Spinal cord (tissue), 10 donors: Measurements from ENCODE around the gene ERMP1. TPM values are rescaled to one million over a fixed set of nuclear protein-coding genes. Genes with fewer than 3 reads are reported as not detected.

ENCODE experiments used
- DNase-seq, 6 donors: peaks; one replicate each; pipeline versions ENCODE4 v3.0.0 to v3.0.0-alpha.2; 2013 to 2015; ENCODE audit warnings: low spot score in 6 of 6, low read depth in 4 of 6
- H3K27ac ChIP-seq: one replicate; pipeline ENCODE4 v1.5.1; 2013; ENCODE audit warnings: low read depth, low read length, control low read depth
- H3K27me3 ChIP-seq: one replicate; pipeline ENCODE4 v1.6.1; 2013; ENCODE audit warnings: low read length; ENCODE audit not compliant: control insufficient read depth, insufficient read depth
- H3K36me3 ChIP-seq: one replicate; pipeline ENCODE4 v1.6.1; 2013; ENCODE audit warnings: low read length; ENCODE audit not compliant: control insufficient read depth, insufficient read depth
- H3K4me1 ChIP-seq: one replicate; pipeline ENCODE4 v1.6.1; 2013; ENCODE audit warnings: low read length; ENCODE audit not compliant: control insufficient read depth, insufficient read depth
- H3K4me3 ChIP-seq: one replicate; pipeline ENCODE4 v1.5.1; 2013; ENCODE audit warnings: low read depth, low read length, control low read depth
- H3K9me3 ChIP-seq: one replicate; pipeline ENCODE4 v1.6.1; 2013; ENCODE audit warnings: low read length; ENCODE audit not compliant: control insufficient read depth, insufficient read depth
- WGBS: methylation state at CpG from one replicate; pipeline ENCODE4 v1.1.5; 2013; ENCODE audit warnings: missing lambda C conversion rate; ENCODE audit not compliant: insufficient coverage; 5-methylcytosine and 5-hydroxymethylcytosine counted together
- polyA plus RNA-seq, 2 donors: library from polyadenylated mRNA; unstranded; fragments of 120-200 nt; gene quantifications; one replicate each; pipeline ENCODE4 v1.2.1, GENCODE V29; 2013; ENCODE audit not compliant: insufficient read length in 2 of 2
- total RNA-seq, 2 donors: library from RNA; depleted of rRNA in 1 of 2; stranded (reverse); fragments of 120-200 nt in 1 of 2; fragments of >200 nt in 1 of 2; gene quantifications; one replicate each; pipeline versions ENCODE4 v1.2.3 to v1.2.4, GENCODE V29; 2013 to 2014
- donor health status: healthy.

ERMP1 gene
- total and polyA plus RNA-seq, 4 donors, result 16.2 to 43.0 (median 29.4) TPM

DNA sequence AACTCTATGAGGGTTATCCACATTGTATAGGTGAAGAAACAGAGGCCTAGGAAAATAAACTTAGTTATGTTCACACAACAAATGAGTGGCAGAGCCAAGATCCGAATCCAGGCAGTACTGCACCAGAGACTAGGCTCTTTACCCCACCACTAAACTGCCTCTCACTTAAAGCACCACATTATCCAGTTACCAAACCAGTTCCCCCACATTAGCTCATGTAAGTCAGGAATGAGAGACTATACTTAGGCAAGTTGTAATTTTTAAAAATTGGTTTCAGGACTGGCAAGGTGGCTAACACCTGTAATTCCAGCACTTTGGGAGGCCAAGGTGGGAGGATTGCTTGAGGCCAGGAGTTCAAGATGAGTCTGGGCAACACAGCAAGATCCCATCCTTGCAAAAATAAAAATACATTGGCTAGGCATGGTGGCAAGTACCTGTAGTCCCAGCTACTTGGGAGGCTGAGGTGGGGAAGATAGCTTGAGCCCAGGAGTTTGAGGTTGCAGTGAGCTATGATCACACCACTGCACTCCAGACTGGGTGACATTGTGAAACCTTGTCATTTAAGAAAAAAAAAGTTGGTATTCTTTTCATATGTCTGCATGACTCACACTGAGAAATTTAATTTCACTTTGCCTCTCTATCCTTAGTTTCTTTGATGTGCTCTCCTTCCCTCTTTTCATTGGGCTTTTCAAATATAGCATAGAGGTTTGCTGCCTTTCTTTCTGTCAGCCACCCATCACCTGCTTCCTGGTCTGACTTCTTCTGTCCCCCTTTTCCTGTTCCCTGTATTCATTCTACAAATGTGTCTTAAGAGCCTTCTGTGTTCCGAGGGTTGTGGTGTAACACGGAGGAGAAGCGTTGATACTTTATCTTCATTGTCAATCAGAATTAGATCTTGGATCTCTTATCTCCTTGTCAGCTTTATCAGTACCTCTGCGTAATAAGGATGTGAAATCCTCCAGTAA is 64.7 kb downstream of the ERMP1 start:
- Histone ChIP-seq H3K9me3 (no peaks in the 10 kb centered on the region), H3K27ac (no peak overlapping the region), H3K36me3 (peaks cover 16% of the 10 kb centered on the region), H3K4me1 (no peaks in the 10 kb centered on the region), H3K27me3 (no peaks in the 10 kb centered on the region), H3K4me3 (no peak overlapping the region)
- DNase-seq, result no peak
- WGBS, result 100% methylated on average over 1 of the region's 5 CpGs

DNA sequence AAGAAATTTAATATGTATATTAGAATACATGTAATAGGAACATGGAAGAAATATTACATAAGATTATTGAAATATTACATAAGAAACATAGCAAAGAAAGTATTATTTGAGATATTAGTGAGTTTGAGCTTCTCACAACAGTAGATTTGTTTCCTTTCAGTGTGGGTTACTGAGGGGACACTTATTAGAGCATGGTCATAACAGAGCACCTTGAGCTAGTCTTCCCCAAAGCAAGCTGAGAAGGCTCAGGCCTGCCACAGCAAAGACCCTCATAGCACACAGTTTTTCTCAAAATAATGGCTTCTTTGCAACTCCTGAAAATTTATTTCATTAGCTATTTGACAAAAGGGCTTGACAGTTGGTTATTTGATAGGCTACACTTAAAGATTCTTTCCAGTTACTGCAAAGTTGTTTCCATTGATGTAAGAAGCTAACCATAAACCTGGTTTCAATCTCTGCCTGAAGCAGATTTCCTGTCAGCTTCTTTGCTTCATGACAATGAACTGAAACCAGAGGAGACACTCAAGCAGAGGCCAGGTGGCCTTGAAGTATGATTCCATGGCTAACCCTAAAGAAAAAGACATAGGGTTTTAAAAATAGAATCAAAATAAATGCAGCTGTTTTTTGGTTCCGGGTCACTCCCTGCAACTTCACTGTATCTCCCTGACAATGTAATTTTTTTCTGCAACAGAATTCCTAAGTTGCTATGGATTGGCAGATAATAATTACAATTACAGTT is 68.6 kb downstream of the ERMP1 start:
- Histone ChIP-seq H3K4me3 (no peak overlapping the region), H3K4me1 (no peaks in the 10 kb centered on the region), H3K36me3 (peaks cover 20% of the 10 kb centered on the region), H3K27me3 (no peaks in the 10 kb centered on the region), H3K27ac (no peak overlapping the region), H3K9me3 (no peaks in the 10 kb centered on the region)
- no CpG with 5 or more reads among the region's 1 CpG for WGBS
- no peak for DNase-seq

DNA sequence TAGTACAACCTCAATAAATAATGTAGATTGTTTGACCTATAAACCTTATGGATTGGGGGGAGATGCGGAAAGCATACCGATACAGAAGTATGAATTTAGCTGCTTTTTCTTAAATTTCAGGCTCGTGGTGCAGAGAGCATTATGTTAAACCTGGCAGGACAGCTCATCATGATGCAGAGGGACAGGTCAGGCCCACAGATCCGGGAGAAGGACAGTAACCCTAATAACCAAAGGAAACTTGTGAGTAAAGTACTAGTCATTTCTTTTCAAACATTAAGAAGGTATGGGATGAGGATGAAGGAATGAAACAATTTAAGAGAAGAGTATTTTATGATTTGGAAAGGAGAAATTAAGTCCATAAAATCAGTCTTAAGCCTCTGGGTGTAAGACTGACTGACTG is 70.5 kb downstream of the ERMP1 start:
- H3K36me3 ChIP-seq, result peaks cover 15% of the 10 kb centered on the region
- no peak overlapping the region for H3K4me3 ChIP-seq
- H3K9me3 ChIP-seq, result no peaks in the 10 kb centered on the region
- H3K27me3 ChIP-seq, result no peaks in the 10 kb centered on the region
- no peak overlapping the region for H3K27ac ChIP-seq
- DNase-seq, result no peak
- WGBS, result 100% methylated on average over 3 of the region's 4 CpGs
- no peaks in the 10 kb centered on the region for H3K4me1 ChIP-seq

DNA sequence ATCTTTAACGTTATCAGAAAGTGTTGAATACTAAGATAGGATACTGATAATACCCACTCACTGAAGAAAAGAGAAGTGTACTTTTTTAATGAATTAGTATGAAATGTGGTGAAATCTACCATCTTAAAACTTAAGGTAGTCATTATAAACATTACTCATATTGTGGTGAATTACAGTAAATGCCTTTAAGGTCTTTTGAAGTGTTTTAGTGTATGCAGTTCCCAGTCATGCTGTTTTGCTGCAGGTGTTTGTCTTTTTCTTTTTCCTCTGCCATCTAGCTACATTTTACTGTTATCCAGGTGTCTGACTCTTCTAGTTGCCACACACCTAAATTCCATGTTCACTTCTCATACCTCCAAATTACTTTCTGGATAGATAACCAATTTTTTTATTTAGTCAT is 72.6 kb downstream of the ERMP1 start:
- Histone ChIP-seq H3K36me3 (peaks cover 12% of the 10 kb centered on the region), H3K4me3 (no peak overlapping the region), H3K9me3 (no peaks in the 10 kb centered on the region), H3K27me3 (no peaks in the 10 kb centered on the region), H3K27ac (no peak overlapping the region), H3K4me1 (no peaks in the 10 kb centered on the region)
- no CpG with 5 or more reads among the region's 1 CpG for WGBS
- no peak for DNase-seq

DNA sequence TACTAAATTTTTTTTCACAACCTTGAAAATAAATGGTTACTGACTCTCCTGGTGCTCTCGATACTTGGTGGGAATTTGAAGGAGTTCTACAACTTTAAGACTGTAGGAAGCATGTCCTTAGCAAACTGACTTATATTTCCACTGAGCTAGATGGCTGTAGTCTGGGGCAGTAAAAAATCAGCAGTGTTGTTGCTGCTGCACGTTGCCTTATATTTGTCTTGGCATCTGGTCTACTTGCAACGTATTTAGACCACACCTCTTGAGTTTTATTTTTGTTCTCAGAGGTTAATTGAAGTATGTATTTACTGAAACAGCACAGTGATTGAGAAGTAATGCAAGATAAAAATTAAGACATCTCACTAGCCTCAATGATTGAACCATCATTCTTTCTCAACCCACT is 76.3 kb downstream of the ERMP1 start:
- no peak for DNase-seq
- no peaks in the 10 kb centered on the region for H3K4me1 ChIP-seq
- peaks cover 6% of the 10 kb centered on the region for H3K36me3 ChIP-seq
- no peak overlapping the region for H3K4me3 ChIP-seq
- H3K27ac ChIP-seq, result no peak overlapping the region
- no peaks in the 10 kb centered on the region for H3K9me3 ChIP-seq
- no CpG with 5 or more reads among the region's 3 CpGs for WGBS
- no peaks in the 10 kb centered on the region for H3K27me3 ChIP-seq

DNA sequence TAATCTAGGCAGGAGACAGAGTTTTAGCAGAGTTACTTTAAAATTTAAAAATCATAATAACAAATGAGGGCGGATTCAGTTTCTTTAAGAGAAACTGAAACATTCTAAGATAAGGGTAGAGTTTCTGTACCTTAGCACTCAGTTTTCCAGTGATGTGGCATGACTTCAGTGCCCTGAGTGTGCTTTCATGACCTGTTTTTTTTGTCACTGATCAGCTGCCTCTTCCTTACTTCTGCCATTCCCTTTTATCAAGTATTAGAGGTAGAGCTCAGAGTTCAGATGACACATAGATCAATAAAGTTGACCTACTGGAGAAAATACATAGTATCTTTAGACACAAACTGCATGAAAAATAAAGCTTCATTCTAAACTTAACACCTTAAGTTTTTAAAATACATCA is 82.3 kb downstream of the ERMP1 start:
- Histone ChIP-seq H3K36me3 (peaks cover 8% of the 10 kb centered on the region), H3K9me3 (peaks cover 1% of the 10 kb centered on the region), H3K27me3 (no peaks in the 10 kb centered on the region), H3K27ac (no peak overlapping the region), H3K4me1 (no peaks in the 10 kb centered on the region), H3K4me3 (no peak overlapping the region)
- WGBS, result no CpG with 5 or more reads among the region's 1 CpG
- no peak for DNase-seq

DNA sequence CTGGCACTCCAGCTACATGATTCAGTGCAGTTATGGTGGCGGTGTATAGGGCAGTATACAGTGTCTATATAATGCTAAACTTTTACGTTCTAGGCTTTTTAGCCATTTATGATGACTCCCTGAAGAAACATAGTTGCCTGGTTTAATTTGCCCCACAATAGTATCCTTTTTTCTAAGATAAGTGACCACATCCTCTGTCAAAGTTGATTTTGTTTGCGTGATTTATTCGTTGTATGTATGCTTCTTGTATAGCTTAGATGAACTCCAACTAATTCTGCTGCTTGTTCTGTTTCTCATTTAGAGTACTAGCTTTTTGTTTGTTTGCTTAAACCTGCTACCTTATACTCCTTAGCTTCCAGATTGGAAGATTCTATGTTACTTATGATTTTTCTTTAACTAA is 83.6 kb downstream of the ERMP1 start:
- peaks cover 5% of the 10 kb centered on the region for H3K36me3 ChIP-seq
- WGBS, result no CpG with 5 or more reads among the region's 4 CpGs

DNA sequence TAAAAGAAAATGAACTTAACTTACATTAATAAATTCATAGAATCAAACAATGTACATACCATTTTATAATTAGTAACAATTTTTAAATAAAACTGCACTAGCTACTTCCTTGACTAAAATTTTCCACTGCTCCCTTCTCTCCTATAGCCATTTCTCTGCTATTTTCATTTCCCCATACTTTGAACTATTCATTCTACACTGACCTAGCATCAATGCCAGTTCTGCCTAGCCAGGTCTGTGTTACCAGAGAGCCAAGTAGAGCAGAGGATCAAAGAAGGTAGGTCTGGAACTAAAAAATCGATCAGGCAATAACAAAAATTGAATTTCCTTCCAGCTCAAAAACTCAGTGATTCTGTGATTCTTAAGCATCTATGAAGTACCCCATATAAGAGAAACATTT is 84.5 kb downstream of the ERMP1 start:
- no peak for DNase-seq
- Histone ChIP-seq H3K4me1 (no peaks in the 10 kb centered on the region), H3K9me3 (peaks cover 1% of the 10 kb centered on the region), H3K4me3 (no peak overlapping the region), H3K27ac (no peak overlapping the region), H3K27me3 (no peaks in the 10 kb centered on the region), H3K36me3 (peaks cover 4% of the 10 kb centered on the region)
- no CpG with 5 or more reads among the region's 1 CpG for WGBS

More for the DNA sequence above, 83.6 kb downstream of the ERMP1 start:
- Histone ChIP-seq H3K27ac (no peak overlapping the region), H3K9me3 (peaks cover 1% of the 10 kb centered on the region), H3K4me3 (no peak overlapping the region), H3K27me3 (no peaks in the 10 kb centered on the region), H3K4me1 (no peaks in the 10 kb centered on the region)
- no peak for DNase-seq

DNA sequence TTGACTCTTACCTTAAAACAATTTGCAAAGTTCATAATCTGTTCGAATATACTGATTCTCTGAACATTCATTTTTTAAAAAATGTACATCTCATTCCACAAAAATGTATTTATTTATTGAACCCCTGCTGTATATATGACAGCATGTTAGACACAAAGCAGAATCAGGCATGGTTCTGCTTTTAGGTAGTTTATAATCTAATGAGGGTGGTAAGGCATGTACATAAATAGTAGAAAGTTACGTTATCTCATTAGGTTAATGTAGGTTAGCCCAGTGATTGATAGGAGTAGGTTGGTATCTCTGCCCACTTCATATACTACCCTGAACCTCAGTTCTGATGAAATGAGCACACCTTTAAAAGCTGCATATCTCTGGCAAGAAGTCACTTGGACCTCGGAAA is 89.8 kb downstream of the ERMP1 start:
- H3K36me3 ChIP-seq, result no peaks in the 10 kb centered on the region

More for the DNA sequence above, 89.8 kb downstream of the ERMP1 start:
- Histone ChIP-seq H3K27me3 (no peaks in the 10 kb centered on the region), H3K9me3 (peaks cover under 1% of the 10 kb centered on the region), H3K27ac (no peak overlapping the region), H3K4me3 (no peak overlapping the region), H3K4me1 (no peaks in the 10 kb centered on the region)
- no peak for DNase-seq
- no CpG with 5 or more reads among the region's 3 CpGs for WGBS
